HepG2 (cell line): ENCODE data around the gene SCAI. TPM values are rescaled to one million over a fixed set of nuclear protein-coding genes. Genes with fewer than 3 reads are reported as not detected.

Source experiments
- ATAC-seq: fragments of 200-7000 bp; cut with Tn5 transposase; 3 replicates; pipeline ENCODE4 v1.9.1; 2020; ENCODE audit warnings: mild to moderate bottlenecking, moderate library complexity
- BruUV-seq: library from RNA; stranded (reverse); fragments of 400-500 nt; replicated peaks from 2 replicates; lab custom pipeline; 2021; lab: Mats Ljungman, UMichigan
- CTCF ChIA-PET: fragments of 300-600 bp; formaldehyde crosslinking; extraction: SDS; loops from one replicate; lab custom pipeline; 2021; ENCODE audit warnings: low total read pairs, inconsistent platforms, low intra/inter-chr PET ratio; lab: Yijun Ruan, JAX
- POLR2A ChIA-PET: fragments of 350-600 bp; sonication (Branson Sonifier 250); formaldehyde crosslinking; loops from one replicate; lab custom pipeline; 2020; ENCODE audit warnings: antibody characterized with exemption, inconsistent platforms; lab: Yijun Ruan, JAX
- DNase-seq: peaks from one replicate; pipeline ENCODE4 v3.0.0-alpha.2; 2015; ENCODE audit warnings: low spot score
- FAIRE-seq: peaks from 3 replicates; lab custom pipeline; 2011; peaks lifted over from hg19 to GRCh38; lab: Jason Lieb, UNC
- H2AFZ ChIP-seq: one replicate; pipeline ENCODE4 v1.6.1; 2011; ENCODE audit warnings: low read length, inconsistent platforms
- H3K27ac ChIP-seq: fragments of 300-600 bp; 3 replicates; pipeline ENCODE4 v1.8.0; 2011; ENCODE audit warnings: mixed run types, mild to moderate bottlenecking, mixed read lengths, low read length, inconsistent platforms; ENCODE audit not compliant: insufficient read depth; ENCODE audit errors: extremely low read length
- H3K27me3 ChIP-seq, 2 experiments: fragments of 200-600 bp in 1 of 2; 2 replicates in 1 of 2; 3 replicates in 1 of 2; pipeline versions ENCODE4 v1.6.0 to v1.8.0; 2011; ENCODE audit warnings: low read length in 2 of 2, mild to moderate bottlenecking in 2 of 2, moderate library complexity in 2 of 2, inconsistent platforms in 1 of 2; ENCODE audit not compliant: insufficient read depth in 2 of 2, control insufficient read depth in 1 of 2
- H3K36me3 ChIP-seq, 2 experiments: fragments of 200-600 bp in 1 of 2; replicated peaks in 1 of 2; 2 replicates in 1 of 2; 3 replicates in 1 of 2; pipeline versions ENCODE4 v1.5.1 to v1.8.0; 2011; ENCODE audit warnings: low read length in 2 of 2, inconsistent platforms in 1 of 2; ENCODE audit not compliant: insufficient read depth in 2 of 2, control insufficient read depth in 1 of 2
- H3K4me1 ChIP-seq: 2 replicates; pipeline ENCODE4 v1.5.1; 2012; ENCODE audit warnings: low read length, inconsistent platforms; ENCODE audit not compliant: insufficient read depth
- H3K4me2 ChIP-seq: 2 replicates; pipeline ENCODE4 v1.6.0; 2011; ENCODE audit warnings: low read depth, low read length, inconsistent platforms
- H3K4me3 ChIP-seq, 3 experiments: fragments of 200-600 bp in 1 of 3; sonication (generic), shearing (Covaris generic) in 1 of 3; replicated peaks in 1 of 3; 2 replicates each; pipeline ENCODE4 v1.5.1; 2011 to 2016; ENCODE audit warnings: low read length in 3 of 3, inconsistent platforms in 2 of 3, low read depth in 2 of 3, mild to moderate bottlenecking in 2 of 3, control low read depth in 1 of 3, mixed read lengths in 1 of 3; ENCODE audit not compliant: insufficient read depth in 1 of 3
- H3K79me2 ChIP-seq: one replicate; pipeline ENCODE4 v1.6.1; 2011; ENCODE audit warnings: low read length, inconsistent platforms; ENCODE audit not compliant: insufficient read depth
- H3K9ac ChIP-seq: 2 replicates; pipeline ENCODE4 v1.6.0; 2011; ENCODE audit warnings: mild to moderate bottlenecking, low read depth, low read length, inconsistent platforms; ENCODE audit not compliant: insufficient read depth
- H3K9me3 ChIP-seq: 2 replicates; pipeline ENCODE4 v1.5.1; 2012; ENCODE audit warnings: mild to moderate bottlenecking, low read length
- H4K20me1 ChIP-seq: 2 replicates; pipeline ENCODE4 v1.6.0; 2011; ENCODE audit warnings: inconsistent platforms, mild to moderate bottlenecking, low read length, moderate library complexity; ENCODE audit not compliant: insufficient read depth
- HNF4A ChIP-seq: sonication (generic); formaldehyde crosslinking; IDR thresholded peaks from 2 replicates; pipeline ENCODE4 v1.4.0; 2020; ENCODE audit warnings: missing genetic modification reagents
- SOX13 ChIP-seq, 3 experiments: fragments of 450-650 bp in 1 of 3; sonication (generic) in 1 of 3; formaldehyde crosslinking in 1 of 3; IDR thresholded peaks in 2 of 3; conservative IDR thresholded peaks in 1 of 3; 2 replicates each; pipeline versions ENCODE4 v1.5.0 to v1.6.1; 2016 to 2020; ENCODE audit warnings: antibody characterized with exemption in 1 of 3, mild to moderate bottlenecking in 1 of 3, missing compliant biosample characterization in 1 of 3, missing genetic modification reagents in 1 of 3, moderate library complexity in 1 of 3
- ZNF660 ChIP-seq: sonication (generic); formaldehyde crosslinking; IDR thresholded peaks from 2 replicates; pipeline ENCODE4 v1.5.1; 2020; ENCODE audit warnings: mild to moderate bottlenecking, low read depth, missing genetic modification reagents, borderline replicate concordance
- WGBS: methylation state at CpG from one replicate; pipeline ENCODE4 v1.1.6; 2017; ENCODE audit warnings: low lambda C conversion rate; 5-methylcytosine and 5-hydroxymethylcytosine counted together
- in situ Hi-C: cut with HindIII; loops from 2 replicates; pipeline ENCODE4 v1.10.0; 2017; ENCODE audit warnings: low pct_unique_long_range_greater_than_20kb; ENCODE audit not compliant: extremely low pct_ligation_motif_present
- intact Hi-C: fragments of 100-400 bp; cut with micrococcal nuclease; formaldehyde crosslinking; loops from one replicate; pipeline ENCODE4 v1.10.0; 2022; ENCODE audit not compliant: unreplicated experiment
- polyA plus RNA-seq, 8 experiments: library from polyadenylated mRNA; depleted of rRNA in 3 of 8; stranded (reverse) in 7 of 8; unstranded in 1 of 8; fragments of >200 nt; fragmentation: Illumina TruSeq in 4 of 8; extraction: Trizol in 4 of 8; gene quantifications; 2 replicates each; pipeline versions ENCODE4 v1.2.1 to v1.2.3, GENCODE V29; 2011 to 2016; ENCODE audit warnings: low read depth in 4 of 8, missing spikeins in 1 of 8, mixed read lengths in 1 of 8; ENCODE audit not compliant: insufficient read depth in 1 of 8
- total RNA-seq, 5 experiments: library from RNA; depleted of rRNA; stranded (reverse); fragments of >200 nt; fragmentation: Illumina TruSeq; extraction: Trizol; gene quantifications; 2 replicates each; pipeline ENCODE4 v1.2.3, GENCODE V29; 2016; ENCODE audit warnings: low read depth in 1 of 5
- TF ChIP-seq, protein P1 (sequence below): sonication (generic); formaldehyde crosslinking; IDR thresholded peaks from 2 replicates; pipeline ENCODE4 v1.4.0; 2020; ENCODE audit warnings: missing genetic modification reagents
- TF ChIP-seq, protein P2 (sequence below): IDR thresholded peaks from 2 replicates; pipeline ENCODE4 v1.6.1; 2012; ENCODE audit warnings: low read depth, low read length, improper control_type of control experiment
- TF ChIP-seq, protein P3 (sequence below): sonication (generic); formaldehyde crosslinking; IDR thresholded peaks from 2 replicates; pipeline ENCODE4 v1.9.0; 2021; ENCODE audit warnings: missing genetic modification reagents, borderline replicate concordance
- TF ChIP-seq, protein P4 (sequence below): sonication (generic); formaldehyde crosslinking; IDR thresholded peaks from 2 replicates; pipeline ENCODE4 v1.8.1; 2023; ENCODE audit warnings: mild to moderate bottlenecking, inconsistent platforms, moderate library complexity, missing genetic modification reagents, borderline replicate concordance
- TF ChIP-seq, protein P5 (sequence below): sonication (generic); formaldehyde crosslinking; IDR thresholded peaks from 2 replicates; pipeline ENCODE4 v1.4.0; 2020; ENCODE audit warnings: missing genetic modification reagents
- TF ChIP-seq, protein P6 (sequence below): sonication (generic); formaldehyde crosslinking; IDR thresholded peaks from 2 replicates; pipeline ENCODE4 v1.8.0; 2022; ENCODE audit warnings: low read depth, missing genetic modification reagents

The SCAI gene
- total and polyA plus RNA-seq, 2 of the 13 experiments (the other 11 are each of a cell fraction or from before 2014, with no cell fraction given): 4.4 to 8.4 TPM

DNA sequence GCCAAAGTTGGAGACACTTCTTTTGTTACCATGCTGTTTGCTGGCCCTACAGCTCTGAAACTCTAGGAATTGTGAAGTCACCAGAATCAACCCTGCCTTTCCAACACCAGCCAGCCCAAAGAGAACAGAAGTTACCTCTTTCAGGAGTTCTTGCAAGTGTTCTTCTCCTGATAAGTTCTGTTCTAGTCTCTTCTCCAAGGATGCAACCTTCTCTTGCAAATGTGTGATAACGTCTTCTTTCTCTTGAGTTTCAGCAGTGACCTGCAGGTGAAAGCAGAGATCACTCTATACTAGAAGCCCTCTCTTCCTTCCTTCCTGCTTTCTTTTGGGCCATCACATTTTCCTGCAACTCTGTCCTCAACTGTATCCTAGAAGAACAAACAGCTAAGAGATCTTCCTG lies 231.6 kb downstream of the SCAI start:
- Histone ChIP-seq H3K27me3 (no peaks in the 10 kb centered on the region), H3K9ac (no peak overlapping the region), H3K36me3 (peaks cover 5 to 24% of the 10 kb centered on the region in 2 experiments; a peak in 4 of 5 replicates), H4K20me1 (no peaks in the 10 kb centered on the region), H3K79me2 (no peaks in the 10 kb centered on the region), H3K4me3 (no peak overlapping the region), H3K4me2 (no peak overlapping the region), H3K27ac (no peak overlapping the region), H3K4me1 (no peaks in the 10 kb centered on the region), H3K9me3 (no peaks in the 10 kb centered on the region), H2AFZ (no peak overlapping the region)
- DNase-seq (no peak), FAIRE-seq (no peak), ATAC-seq (no peak)
- in situ Hi-C loops: no loop called here
- POLR2A ChIA-PET: interaction anchor here (1.3 kb wide), 1 partner anchor 14 kb away, joined by 3 read pairs; no protein-coding TSS in a partner anchor
- no TSS peak for BruUV-seq
- CTCF ChIA-PET: no interaction called here
- intact Hi-C loops: no loop called here
- 93% methylated on average over 1 of the region's 1 CpG for WGBS
- TF ChIP-seq, protein P1, sequence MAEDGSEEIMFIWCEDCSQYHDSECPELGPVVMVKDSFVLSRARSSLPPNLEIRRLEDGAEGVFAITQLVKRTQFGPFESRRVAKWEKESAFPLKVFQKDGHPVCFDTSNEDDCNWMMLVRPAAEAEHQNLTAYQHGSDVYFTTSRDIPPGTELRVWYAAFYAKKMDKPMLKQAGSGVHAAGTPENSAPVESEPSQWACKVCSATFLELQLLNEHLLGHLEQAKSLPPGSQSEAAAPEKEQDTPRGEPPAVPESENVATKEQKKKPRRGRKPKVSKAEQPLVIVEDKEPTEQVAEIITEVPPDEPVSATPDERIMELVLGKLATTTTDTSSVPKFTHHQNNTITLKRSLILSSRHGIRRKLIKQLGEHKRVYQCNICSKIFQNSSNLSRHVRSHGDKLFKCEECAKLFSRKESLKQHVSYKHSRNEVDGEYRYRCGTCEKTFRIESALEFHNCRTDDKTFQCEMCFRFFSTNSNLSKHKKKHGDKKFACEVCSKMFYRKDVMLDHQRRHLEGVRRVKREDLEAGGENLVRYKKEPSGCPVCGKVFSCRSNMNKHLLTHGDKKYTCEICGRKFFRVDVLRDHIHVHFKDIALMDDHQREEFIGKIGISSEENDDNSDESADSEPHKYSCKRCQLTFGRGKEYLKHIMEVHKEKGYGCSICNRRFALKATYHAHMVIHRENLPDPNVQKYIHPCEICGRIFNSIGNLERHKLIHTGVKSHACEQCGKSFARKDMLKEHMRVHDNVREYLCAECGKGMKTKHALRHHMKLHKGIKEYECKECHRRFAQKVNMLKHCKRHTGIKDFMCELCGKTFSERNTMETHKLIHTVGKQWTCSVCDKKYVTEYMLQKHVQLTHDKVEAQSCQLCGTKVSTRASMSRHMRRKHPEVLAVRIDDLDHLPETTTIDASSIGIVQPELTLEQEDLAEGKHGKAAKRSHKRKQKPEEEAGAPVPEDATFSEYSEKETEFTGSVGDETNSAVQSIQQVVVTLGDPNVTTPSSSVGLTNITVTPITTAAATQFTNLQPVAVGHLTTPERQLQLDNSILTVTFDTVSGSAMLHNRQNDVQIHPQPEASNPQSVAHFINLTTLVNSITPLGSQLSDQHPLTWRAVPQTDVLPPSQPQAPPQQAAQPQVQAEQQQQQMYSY (CRISPR knock-in tag): no peak
- TF ChIP-seq, protein P2, sequence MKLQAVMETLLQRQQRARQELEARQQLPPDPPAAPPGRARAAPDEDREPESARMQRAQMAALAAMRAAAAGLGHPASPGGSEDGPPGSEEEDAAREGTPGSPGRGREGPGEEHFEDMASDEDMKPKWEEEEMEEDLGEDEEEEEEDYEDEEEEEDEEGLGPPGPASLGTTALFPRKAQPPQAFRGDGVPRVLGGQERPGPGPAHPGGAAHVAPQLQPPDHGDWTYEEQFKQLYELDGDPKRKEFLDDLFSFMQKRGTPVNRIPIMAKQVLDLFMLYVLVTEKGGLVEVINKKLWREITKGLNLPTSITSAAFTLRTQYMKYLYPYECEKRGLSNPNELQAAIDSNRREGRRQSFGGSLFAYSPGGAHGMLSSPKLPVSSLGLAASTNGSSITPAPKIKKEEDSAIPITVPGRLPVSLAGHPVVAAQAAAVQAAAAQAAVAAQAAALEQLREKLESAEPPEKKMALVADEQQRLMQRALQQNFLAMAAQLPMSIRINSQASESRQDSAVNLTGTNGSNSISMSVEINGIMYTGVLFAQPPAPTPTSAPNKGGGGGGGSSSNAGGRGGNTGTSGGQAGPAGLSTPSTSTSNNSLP: no peak
- TF ChIP-seq SOX13 (IDR thresholded peaks at IDR 0.05) (no peak), SOX13 (CRISPR knock-in tag; conservative IDR thresholded peaks at IDR 0.05 in 1 of 2, IDR thresholded peaks at IDR 0.05 in 1 of 2) (no peak), HNF4A (no peak), ZNF660 (CRISPR knock-in tag) (no peak)
- TF ChIP-seq, protein P3, sequence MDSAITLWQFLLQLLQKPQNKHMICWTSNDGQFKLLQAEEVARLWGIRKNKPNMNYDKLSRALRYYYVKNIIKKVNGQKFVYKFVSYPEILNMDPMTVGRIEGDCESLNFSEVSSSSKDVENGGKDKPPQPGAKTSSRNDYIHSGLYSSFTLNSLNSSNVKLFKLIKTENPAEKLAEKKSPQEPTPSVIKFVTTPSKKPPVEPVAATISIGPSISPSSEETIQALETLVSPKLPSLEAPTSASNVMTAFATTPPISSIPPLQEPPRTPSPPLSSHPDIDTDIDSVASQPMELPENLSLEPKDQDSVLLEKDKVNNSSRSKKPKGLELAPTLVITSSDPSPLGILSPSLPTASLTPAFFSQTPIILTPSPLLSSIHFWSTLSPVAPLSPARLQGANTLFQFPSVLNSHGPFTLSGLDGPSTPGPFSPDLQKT (CRISPR knock-in tag): no peak
- TF ChIP-seq, protein P4, sequence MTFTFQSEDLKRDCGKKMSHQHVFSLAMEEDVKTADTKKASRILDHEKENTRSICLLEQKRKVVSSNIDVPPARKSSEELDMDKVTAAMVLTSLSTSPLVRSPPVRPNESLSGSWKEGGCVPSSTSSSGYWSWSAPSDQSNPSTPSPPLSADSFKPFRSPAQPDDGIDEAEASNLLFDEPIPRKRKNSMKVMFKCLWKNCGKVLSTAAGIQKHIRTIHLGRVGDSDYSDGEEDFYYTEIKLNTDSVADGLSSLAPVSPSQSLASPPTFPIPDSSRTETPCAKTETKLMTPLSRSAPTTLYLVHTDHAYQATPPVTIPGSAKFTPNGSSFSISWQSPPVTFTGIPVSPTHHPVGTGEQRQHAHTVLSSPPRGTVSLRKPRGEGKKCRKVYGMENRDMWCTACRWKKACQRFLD: no peak
- TF ChIP-seq, protein P5, sequence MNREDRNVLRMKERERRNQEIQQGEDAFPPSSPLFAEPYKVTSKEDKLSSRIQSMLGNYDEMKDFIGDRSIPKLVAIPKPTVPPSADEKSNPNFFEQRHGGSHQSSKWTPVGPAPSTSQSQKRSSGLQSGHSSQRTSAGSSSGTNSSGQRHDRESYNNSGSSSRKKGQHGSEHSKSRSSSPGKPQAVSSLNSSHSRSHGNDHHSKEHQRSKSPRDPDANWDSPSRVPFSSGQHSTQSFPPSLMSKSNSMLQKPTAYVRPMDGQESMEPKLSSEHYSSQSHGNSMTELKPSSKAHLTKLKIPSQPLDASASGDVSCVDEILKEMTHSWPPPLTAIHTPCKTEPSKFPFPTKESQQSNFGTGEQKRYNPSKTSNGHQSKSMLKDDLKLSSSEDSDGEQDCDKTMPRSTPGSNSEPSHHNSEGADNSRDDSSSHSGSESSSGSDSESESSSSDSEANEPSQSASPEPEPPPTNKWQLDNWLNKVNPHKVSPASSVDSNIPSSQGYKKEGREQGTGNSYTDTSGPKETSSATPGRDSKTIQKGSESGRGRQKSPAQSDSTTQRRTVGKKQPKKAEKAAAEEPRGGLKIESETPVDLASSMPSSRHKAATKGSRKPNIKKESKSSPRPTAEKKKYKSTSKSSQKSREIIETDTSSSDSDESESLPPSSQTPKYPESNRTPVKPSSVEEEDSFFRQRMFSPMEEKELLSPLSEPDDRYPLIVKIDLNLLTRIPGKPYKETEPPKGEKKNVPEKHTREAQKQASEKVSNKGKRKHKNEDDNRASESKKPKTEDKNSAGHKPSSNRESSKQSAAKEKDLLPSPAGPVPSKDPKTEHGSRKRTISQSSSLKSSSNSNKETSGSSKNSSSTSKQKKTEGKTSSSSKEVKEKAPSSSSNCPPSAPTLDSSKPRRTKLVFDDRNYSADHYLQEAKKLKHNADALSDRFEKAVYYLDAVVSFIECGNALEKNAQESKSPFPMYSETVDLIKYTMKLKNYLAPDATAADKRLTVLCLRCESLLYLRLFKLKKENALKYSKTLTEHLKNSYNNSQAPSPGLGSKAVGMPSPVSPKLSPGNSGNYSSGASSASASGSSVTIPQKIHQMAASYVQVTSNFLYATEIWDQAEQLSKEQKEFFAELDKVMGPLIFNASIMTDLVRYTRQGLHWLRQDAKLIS (CRISPR knock-in tag): no peak
- TF ChIP-seq, protein P6, sequence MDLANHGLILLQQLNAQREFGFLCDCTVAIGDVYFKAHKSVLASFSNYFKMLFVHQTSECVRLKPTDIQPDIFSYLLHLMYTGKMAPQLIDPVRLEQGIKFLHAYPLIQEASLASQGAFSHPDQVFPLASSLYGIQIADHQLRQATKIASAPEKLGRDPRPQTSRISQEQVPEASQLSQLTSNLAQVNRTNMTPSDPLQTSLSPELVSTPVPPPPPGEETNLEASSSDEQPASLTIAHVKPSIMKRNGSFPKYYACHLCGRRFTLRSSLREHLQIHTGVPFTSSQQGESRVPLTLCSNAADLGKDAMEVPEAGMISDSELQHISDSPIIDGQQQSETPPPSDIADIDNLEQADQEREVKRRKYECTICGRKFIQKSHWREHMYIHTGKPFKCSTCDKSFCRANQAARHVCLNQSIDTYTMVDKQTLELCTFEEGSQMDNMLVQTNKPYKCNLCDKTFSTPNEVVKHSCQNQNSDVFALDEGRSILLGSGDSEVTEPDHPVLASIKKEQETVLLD (CRISPR knock-in tag): no peak
